ENCODE measurements around the gene ASAP3.
"Not testable (repeated sequence)": the region's sequence is repeated elsewhere in the genome, so short reads cannot be mapped to it uniquely, and the experiment has no call there.

The ASAP3 gene

DNA sequence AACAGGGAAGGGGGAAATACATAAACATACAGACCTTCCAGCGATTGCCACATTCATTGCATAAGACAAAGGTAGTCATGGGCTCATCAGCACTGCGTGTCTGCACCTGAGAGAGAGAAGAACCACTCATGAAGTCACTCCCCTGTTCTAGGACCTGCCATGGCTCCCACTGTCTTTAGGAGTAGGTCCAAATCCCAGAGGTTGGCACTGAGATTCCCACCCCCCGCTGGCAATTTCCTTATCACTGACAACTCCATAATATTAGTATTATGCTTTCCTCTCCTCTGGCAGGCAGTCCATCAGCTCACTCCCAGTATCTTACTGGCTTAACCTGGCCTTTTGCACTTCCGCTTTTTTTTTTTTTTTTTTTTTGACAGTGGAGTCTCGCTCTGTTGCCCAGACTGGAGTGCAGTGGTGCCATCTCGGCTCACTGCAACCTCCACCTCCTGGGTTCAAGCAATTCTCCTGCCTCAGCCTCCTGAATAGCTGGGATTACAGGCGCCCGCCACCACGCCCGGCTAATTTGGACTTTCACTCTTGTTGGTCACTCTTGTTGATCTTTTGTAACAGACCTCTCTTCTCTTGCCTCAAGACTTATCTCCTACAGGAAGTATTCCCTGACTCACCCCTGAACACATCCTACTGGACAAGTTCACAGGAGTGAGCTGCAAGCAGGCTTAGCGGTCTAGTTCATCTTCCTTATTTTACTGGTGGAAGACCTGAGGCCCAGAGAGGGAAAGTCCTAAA is 99.5 kb downstream of the ASAP3 start:
- no peak overlapping the region for H3K4ac ChIP-seq (ENCODE audit: low read depth, low read length)

GRCh38 chr1:23383577-23384311 is 100.2 kb downstream of the ASAP3 start:
- no peak overlapping the region for H3K27ac ChIP-seq (ENCODE audit: low read depth, low read length)

More for the DNA sequence above, 99.5 kb downstream of the ASAP3 start:
- Histone ChIP-seq H2AK5ac (ENCODE audit: low read length) (no peak overlapping the region), H3K27ac (ENCODE audit: low read depth, low read length) (no peak overlapping the region), H3K56ac (ENCODE audit: low read length) (no peak overlapping the region), H3K79me2 (ENCODE audit: control insufficient read depth, insufficient read depth, low read length) (no peaks in the 10 kb centered on the region), H3K23ac (ENCODE audit: low read length) (no peak overlapping the region), H3K27me3 (ENCODE audit: insufficient read depth, low read length, poor library complexity) (no peaks in the 10 kb centered on the region), H3K9ac (ENCODE audit: low read length) (no peak overlapping the region), H4K8ac (ENCODE audit: low read depth, low read length) (no peak overlapping the region), H2BK120ac (ENCODE audit: low read depth, low read length) (no peak overlapping the region), H2BK5ac (ENCODE audit: low read length) (no peak overlapping the region), H3K36me3 (ENCODE audit: control insufficient read depth, insufficient read depth, low read length) (no peaks in the 10 kb centered on the region), H3K79me1 (ENCODE audit: low read length) (no peaks in the 10 kb centered on the region), H3K4me3 (ENCODE audit: low read length) (no peak overlapping the region), H3K18ac (ENCODE audit: low read length) (no peak overlapping the region), H4K5ac (ENCODE audit: low read length) (no peak overlapping the region), H2BK15ac (replicated peaks; ENCODE audit: low read depth) (no peak overlapping the region), H3K4me1 (ENCODE audit: control insufficient read depth, low read depth, low read length) (no peaks in the 10 kb centered on the region), H3K4me2 (ENCODE audit: low read length) (no peak overlapping the region)
- no peak for DNase-seq
- no CpG with 5 or more reads among the region's 11 CpGs for WGBS (ENCODE audit: extremely low coverage, insufficient coverage, low lambda C conversion rate)

GRCh38 chr1:23381233-23381885 is 102.6 kb downstream of the ASAP3 start:
- no peak for DNase-seq
- H4K8ac ChIP-seq (ENCODE audit: low read depth, low read length) = no peak overlapping the region
- no peak overlapping the region for H3K9ac ChIP-seq (ENCODE audit: low read length)
- no peaks in the 10 kb centered on the region for H3K4me1 ChIP-seq (ENCODE audit: control insufficient read depth, low read depth, low read length)
- no peak overlapping the region for H2BK5ac ChIP-seq (ENCODE audit: low read length)
- no peak overlapping the region for H3K56ac ChIP-seq (ENCODE audit: low read length)
- no peak overlapping the region for H2BK15ac ChIP-seq (replicated peaks; ENCODE audit: low read depth)
- H2AK5ac ChIP-seq (ENCODE audit: low read length) = no peak overlapping the region
- no peak overlapping the region for H4K5ac ChIP-seq (ENCODE audit: low read length)
- H2BK120ac ChIP-seq (ENCODE audit: low read depth, low read length) = no peak overlapping the region
- H3K23ac ChIP-seq (ENCODE audit: low read length) = no peak overlapping the region
- no peak overlapping the region for H3K18ac ChIP-seq (ENCODE audit: low read length)
- no CpG with 5 or more reads among the region's 5 CpGs for WGBS (ENCODE audit: extremely low coverage, insufficient coverage, low lambda C conversion rate)
- H3K27ac ChIP-seq (ENCODE audit: low read depth, low read length) = no peak overlapping the region
- H3K79me1 ChIP-seq (ENCODE audit: low read length) = no peaks in the 10 kb centered on the region
- no peak overlapping the region for H3K4ac ChIP-seq (ENCODE audit: low read depth, low read length)
- H3K27me3 ChIP-seq (ENCODE audit: insufficient read depth, low read length, poor library complexity) = no peaks in the 10 kb centered on the region
- H3K4me3 ChIP-seq (ENCODE audit: low read length) = no peak overlapping the region
- H3K4me2 ChIP-seq (ENCODE audit: low read length) = no peak overlapping the region
- H3K79me2 ChIP-seq (ENCODE audit: control insufficient read depth, insufficient read depth, low read length) = no peaks in the 10 kb centered on the region
- H3K36me3 ChIP-seq (ENCODE audit: control insufficient read depth, insufficient read depth, low read length) = no peaks in the 10 kb centered on the region

More at GRCh38 chr1:23383577-23384311, 100.2 kb downstream of the ASAP3 start:
- Histone ChIP-seq H2AK5ac (ENCODE audit: low read length) (no peak overlapping the region), H3K4me2 (ENCODE audit: low read length) (no peak overlapping the region), H3K23ac (ENCODE audit: low read length) (no peak overlapping the region), H3K18ac (ENCODE audit: low read length) (no peak overlapping the region), H3K4me1 (ENCODE audit: control insufficient read depth, low read depth, low read length) (no peaks in the 10 kb centered on the region), H3K36me3 (ENCODE audit: control insufficient read depth, insufficient read depth, low read length) (no peaks in the 10 kb centered on the region), H3K79me1 (ENCODE audit: low read length) (no peaks in the 10 kb centered on the region), H3K4ac (ENCODE audit: low read depth, low read length) (no peak overlapping the region), H3K79me2 (ENCODE audit: control insufficient read depth, insufficient read depth, low read length) (no peaks in the 10 kb centered on the region), H3K27me3 (ENCODE audit: insufficient read depth, low read length, poor library complexity) (no peaks in the 10 kb centered on the region), H4K8ac (ENCODE audit: low read depth, low read length) (no peak overlapping the region), H3K56ac (ENCODE audit: low read length) (no peak overlapping the region), H3K9ac (ENCODE audit: low read length) (no peak overlapping the region), H4K5ac (ENCODE audit: low read length) (no peak overlapping the region), H3K4me3 (ENCODE audit: low read length) (no peak overlapping the region), H2BK5ac (ENCODE audit: low read length) (no peak overlapping the region), H2BK120ac (ENCODE audit: low read depth, low read length) (no peak overlapping the region), H2BK15ac (replicated peaks; ENCODE audit: low read depth) (no peak overlapping the region)
- no CpG with 5 or more reads among the region's 8 CpGs for WGBS (ENCODE audit: extremely low coverage, insufficient coverage, low lambda C conversion rate)
- no peak for DNase-seq

- no peak overlapping the region for H4K5ac ChIP-seq (ENCODE audit: low read length)
- no peak overlapping the region for H3K56ac ChIP-seq (ENCODE audit: low read length)
- H3K36me3 ChIP-seq (ENCODE audit: control insufficient read depth, insufficient read depth, low read length) = no peaks in the 10 kb centered on the region
Measured at GRCh38 chr1:23380719-23381118, 103.3 kb downstream of the ASAP3 start.

DNA sequence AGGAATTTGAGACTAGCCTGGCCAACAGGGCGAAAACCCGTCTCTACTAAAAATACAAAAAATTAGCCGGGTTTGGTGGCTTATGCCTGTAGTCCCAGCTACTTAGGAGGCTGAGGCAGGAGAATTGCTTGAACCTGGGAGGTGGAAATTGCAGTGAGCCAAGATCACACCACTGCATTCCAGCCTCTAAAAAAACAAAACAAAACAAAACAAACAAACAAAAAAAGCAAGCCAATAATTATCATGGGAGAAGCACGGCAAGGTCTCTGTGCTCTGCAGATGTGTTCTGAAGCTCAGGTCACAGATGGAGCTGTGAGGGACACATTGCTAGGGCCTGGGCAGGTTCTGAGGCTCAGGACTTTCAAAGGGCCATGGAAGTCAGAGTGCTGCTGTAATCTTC is 103.7 kb downstream of the ASAP3 start:
- H3K36me3 ChIP-seq (ENCODE audit: control insufficient read depth, insufficient read depth, low read length); H3K79me2 ChIP-seq (ENCODE audit: control insufficient read depth, insufficient read depth, low read length); H2AK5ac ChIP-seq (ENCODE audit: low read length); H2BK15ac ChIP-seq (replicated peaks; ENCODE audit: low read depth); H3K79me1 ChIP-seq (ENCODE audit: low read length); DNase-seq; H3K9ac ChIP-seq (ENCODE audit: low read length); H3K4me3 ChIP-seq (ENCODE audit: low read length); H3K23ac ChIP-seq (ENCODE audit: low read length); H4K8ac ChIP-seq (ENCODE audit: low read depth, low read length); H4K5ac ChIP-seq (ENCODE audit: low read length); H2BK5ac ChIP-seq (ENCODE audit: low read length); H3K27me3 ChIP-seq (ENCODE audit: insufficient read depth, low read length, poor library complexity); H3K27ac ChIP-seq (ENCODE audit: low read depth, low read length); H3K4me1 ChIP-seq (ENCODE audit: control insufficient read depth, low read depth, low read length); H3K4me2 ChIP-seq (ENCODE audit: low read length): not testable (repeated sequence)
- Histone ChIP-seq H3K18ac (ENCODE audit: low read length) (peak overlapping the region; percentile 69), H3K56ac (ENCODE audit: low read length) (peak overlapping the region; percentile 1), H2BK120ac (ENCODE audit: low read depth, low read length) (peak overlapping the region; percentile 34), H3K4ac (ENCODE audit: low read depth, low read length) (peak overlapping the region; percentile 82)
- no CpG with 5 or more reads among the region's 4 CpGs for WGBS (ENCODE audit: extremely low coverage, insufficient coverage, low lambda C conversion rate)

More at GRCh38 chr1:23380719-23381118, 103.3 kb downstream of the ASAP3 start:
- H3K27me3 ChIP-seq (ENCODE audit: insufficient read depth, low read length, poor library complexity) = no peaks in the 10 kb centered on the region
- no peak overlapping the region for H3K4me3 ChIP-seq (ENCODE audit: low read length)
- H2BK15ac ChIP-seq (replicated peaks; ENCODE audit: low read depth) = no peak overlapping the region
- no peaks in the 10 kb centered on the region for H3K79me1 ChIP-seq (ENCODE audit: low read length)
- peak overlapping the region; percentile 69 for H3K18ac ChIP-seq (ENCODE audit: low read length)
- no peak overlapping the region for H3K4me2 ChIP-seq (ENCODE audit: low read length)
- H2AK5ac ChIP-seq (ENCODE audit: low read length) = no peak overlapping the region
- H3K4ac ChIP-seq (ENCODE audit: low read depth, low read length) = peak overlapping the region; percentile 82
- H2BK5ac ChIP-seq (ENCODE audit: low read length) = no peak overlapping the region
- no peak overlapping the region for H3K9ac ChIP-seq (ENCODE audit: low read length)
- no peak overlapping the region for H3K23ac ChIP-seq (ENCODE audit: low read length)
- H3K27ac ChIP-seq (ENCODE audit: low read depth, low read length) = no peak overlapping the region
- no peak overlapping the region for H4K8ac ChIP-seq (ENCODE audit: low read depth, low read length)
- H3K79me2 ChIP-seq (ENCODE audit: control insufficient read depth, insufficient read depth, low read length) = no peaks in the 10 kb centered on the region
- no peaks in the 10 kb centered on the region for H3K4me1 ChIP-seq (ENCODE audit: control insufficient read depth, low read depth, low read length)
- DNase-seq = no peak
- WGBS (ENCODE audit: extremely low coverage, insufficient coverage, low lambda C conversion rate) = no CpG with 5 or more reads among the region's 5 CpGs
- no peak overlapping the region for H2BK120ac ChIP-seq (ENCODE audit: low read depth, low read length)
